ENCODE data around the gene AARS2. TPM values are rescaled to one million over a fixed set of nuclear protein-coding genes. Genes with fewer than 3 reads are reported as not detected.

The AARS2 gene
- polyA plus RNA-seq, 3 donors = 12.1 to 14.7 (median 12.4) TPM

DNA sequence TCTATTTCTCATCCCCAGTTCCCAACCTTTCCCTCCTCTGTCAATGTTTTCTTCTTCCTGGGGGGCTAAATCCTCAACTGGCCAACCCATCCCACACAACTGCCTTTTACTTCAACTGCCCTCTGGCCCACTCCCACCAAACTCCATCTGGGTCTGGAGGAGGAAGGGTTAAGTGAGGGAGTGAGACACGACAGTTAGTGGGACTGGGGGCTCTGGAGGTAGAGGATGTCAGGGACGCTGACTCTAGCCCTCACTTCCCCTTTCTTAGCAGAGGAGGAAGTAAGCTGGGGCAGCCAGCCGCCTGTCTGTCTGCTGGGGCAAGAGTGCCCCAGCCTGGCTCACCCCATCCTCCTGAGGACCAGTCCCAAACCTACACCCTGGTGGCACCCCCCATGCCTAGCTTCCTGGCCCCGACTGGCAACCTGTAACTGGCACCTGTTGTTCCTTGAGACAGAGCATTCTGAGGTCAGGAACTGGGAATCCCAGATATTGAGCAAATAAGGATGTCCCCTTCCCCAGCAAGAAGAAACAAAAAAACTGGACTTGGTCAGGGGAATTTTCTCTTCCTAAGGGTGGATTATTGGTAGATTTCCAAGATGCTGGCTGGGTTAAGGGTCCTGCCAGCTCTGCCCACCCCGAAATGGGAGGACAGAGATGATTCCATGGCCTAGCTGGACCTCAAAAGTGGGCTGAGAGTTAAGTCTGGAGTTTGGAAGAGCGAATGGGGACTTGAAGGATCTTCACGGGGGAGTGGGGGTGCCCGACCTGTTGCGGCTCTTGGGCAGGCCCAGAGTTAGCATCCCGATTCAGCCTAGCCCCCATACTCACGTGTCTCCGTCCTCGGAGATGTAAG, 48.8 kb downstream of the AARS2 start:
- no peak for DNase-seq (ENCODE audit: low read depth in 3 of 3, low spot score in 2 of 3)

DNA sequence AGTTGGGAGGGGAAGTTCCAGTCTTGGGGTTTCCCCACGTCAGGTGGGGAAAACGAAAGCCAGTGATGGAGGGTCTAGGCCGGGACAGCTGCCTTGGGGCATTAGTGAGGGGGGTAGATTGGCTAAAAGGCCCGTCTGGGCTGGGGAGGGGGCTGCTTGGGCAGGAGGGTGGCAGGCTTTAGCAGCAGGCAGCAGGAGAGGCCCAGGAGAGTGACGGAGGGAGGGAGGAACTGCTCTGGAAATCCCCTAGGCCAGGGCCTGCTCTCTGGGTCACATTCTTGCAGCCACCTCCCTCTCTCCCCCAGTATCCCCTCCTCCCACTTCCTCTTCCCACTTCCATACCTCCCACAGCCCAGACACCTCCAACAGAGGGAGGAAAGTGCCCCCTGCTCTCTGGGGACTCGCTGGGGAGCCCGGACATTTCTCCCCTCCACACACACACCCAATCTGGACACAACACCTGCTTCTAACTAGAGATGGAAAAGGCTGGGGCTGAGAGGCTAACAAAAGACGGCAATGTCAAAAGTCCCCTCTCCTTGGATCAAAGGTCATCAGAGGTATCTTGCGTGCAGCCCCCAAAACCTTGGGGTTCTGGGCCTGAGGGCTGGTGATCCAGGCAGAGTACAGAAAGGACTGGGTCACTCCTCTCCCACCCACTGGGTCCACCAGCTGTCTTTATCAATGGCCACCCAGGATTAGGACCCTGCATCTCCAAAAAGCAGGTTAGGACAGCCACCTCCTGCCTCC, 49.6 kb downstream of the AARS2 start:
- DNase-seq (ENCODE audit: low read depth in 3 of 3, low spot score in 2 of 3) = no peak

DNA sequence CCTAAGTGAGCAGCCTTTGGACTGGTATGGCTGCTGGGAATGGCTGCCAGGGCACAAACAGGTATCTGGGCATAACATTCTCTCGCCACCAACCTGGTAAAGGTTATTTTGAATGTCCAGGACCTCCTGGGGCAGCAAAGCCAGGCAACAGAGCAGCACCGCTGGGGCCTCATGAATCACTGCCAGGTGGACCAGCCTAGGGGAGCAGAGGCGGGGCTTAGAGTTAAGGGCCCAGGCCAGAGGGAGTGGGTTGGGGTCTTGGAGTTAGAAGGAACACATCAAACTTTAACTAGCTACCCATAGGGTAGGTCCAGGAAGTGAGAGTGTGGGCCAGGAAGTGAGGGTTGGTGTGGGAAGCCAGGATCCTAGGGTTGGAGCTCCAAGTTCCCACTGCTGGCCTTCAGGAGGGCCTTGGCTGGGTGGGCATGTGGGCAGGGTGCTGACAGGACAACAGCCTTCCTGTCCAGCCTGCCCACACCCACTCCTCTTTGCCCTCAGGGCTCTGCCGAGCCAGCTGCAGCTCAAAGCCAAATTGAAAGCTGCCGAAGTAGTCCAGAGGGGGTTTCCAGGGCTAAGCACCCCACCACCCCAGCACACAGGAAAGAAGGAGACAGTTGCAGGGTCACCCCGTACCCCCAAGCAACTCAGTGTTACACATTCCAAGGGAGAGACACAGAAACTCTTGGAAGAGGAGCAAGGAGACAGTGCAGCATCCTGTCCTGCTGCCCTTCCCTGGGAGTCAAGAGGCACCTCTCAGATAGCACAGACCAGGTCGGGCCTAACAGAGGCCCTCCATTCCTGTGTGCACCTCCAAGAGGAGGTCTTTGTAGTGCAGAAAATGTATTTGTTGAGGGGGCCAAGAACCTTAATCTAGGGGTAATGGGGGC, 50.4 kb downstream of the AARS2 start:
- DNase-seq (ENCODE audit: low read depth in 3 of 3, low spot score in 2 of 3) = no peak

DNA sequence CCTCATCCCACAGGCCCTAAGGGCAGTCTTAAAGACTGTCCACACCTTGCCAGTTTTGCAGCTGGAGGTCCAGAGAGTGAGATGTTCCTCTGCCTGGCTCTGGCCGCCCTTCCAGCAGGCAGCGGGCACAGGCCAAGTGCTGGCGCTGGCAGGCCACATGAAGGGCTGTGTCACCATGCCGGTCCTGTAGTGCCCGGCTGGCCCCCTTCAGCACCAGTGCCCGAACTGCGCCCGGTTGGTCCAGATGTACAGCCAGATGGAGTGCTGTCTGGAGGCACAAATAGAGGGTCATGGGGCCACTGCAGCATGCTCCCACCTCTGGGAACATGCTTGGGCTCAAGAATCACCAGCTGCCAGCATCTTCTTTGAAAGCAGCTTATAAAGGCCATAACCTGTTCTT, 51.6 kb downstream of the AARS2 start:
- no peak for DNase-seq (ENCODE audit: low read depth in 3 of 3, low spot score in 2 of 3)

DNA sequence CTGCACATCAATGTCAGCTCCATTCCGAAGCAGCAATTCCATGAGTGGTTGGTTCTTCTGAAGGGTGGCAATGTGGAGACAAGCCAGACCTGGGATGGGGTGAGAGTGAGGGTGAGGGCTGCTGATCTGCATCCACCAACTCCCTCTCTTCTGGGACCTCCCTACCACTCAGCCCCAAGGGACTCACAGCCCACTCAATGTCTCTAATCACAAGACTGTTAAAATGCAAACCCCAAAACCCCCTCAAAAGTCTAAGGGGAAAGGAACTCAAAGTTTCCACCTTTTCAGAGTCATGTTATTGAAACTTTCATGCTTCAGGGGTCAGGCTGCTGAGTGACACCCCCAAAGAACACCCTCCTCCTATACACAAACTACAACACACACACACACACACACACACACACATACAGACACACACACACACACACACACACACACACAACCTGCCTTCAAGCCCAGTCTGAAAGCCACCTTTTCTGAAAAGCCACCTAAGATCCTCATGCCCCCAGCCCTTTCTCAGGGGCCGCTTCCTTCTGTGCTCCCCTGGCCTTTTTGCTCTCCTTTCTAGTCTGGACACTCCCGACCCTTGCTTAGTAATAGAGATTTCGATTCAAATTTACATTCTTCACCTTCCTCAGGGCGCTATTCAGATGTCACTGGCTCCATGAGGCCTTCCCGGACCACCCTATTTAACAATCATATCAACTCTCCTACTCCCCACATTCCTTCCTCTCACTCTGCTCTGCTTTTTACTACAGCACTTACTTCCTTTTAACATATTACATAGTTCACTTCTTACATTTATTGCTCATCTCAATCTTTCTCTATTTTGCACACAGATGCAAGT, 52.5 kb downstream of the AARS2 start:
- DNase-seq (ENCODE audit: low read depth in 3 of 3, low spot score in 2 of 3) = no peak

DNA sequence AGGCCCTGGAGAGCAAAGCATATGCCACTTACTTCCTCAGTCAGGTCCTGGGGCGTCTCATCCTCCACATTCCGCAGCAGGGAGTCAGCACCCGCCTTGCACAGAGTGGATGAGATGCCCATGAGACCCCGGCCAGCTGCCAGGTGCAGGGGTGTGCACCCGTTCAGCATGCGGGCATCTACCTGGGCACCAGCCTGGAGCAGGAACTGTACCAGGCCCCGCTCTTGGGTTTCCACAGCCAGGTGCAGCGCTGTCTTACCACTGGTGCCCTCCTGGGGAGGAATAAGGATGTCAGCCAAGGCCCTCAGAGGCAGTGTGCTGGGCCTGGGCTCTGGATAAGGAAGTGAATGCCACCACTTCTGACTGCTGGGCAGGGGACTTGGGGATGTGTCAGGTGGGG, 53.1 kb downstream of the AARS2 start:
- DNase-seq (ENCODE audit: low read depth in 3 of 3, low spot score in 2 of 3) = no peak

DNA sequence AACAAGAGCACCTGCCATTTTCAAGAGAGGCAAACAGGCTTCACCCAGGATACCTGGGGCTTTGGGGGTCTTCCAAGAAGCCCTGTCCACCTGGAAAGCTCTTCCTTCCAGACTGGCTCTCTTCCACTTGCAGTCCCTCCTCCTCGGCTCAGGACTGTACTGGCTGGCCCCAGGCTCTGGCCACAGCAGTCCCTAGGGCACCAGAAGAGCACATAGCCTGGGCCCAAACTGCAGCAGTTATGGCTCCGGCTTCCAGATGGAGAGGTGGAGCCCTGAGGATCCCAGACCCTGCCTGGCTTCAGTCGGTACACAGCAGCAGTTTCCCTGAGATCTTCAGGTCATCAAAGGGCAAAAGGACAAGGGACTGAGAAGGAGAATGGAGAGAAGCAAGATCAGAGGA, 54.2 kb downstream of the AARS2 start:
- DNase-seq (ENCODE audit: low read depth in 3 of 3, low spot score in 2 of 3) = no peak

DNA sequence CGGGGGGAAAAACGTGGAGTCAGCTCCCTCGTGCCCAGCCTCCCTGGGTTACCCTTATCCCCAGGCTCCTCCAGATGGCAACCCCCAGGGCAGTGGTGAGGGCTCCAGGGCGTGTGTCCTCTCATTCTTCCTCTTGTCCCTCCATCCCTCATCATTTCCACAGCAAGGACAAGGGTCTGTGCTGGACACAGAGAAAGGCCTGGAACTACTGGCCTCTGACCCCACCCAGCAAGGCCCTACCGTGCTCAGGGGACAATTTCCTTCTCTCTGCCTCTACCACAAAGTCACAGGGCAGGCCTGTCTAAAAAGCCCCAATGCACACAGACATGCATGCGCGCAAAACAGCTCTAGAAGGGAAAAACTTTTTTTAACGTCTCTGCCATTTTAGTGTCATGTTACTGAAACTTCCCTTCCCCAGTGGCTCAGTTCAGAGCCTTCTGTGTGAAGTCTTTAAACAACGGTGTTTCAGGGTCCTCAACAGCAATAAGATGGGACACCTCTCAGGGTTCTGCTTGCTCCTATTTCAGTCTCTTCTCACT, 54.8 kb downstream of the AARS2 start:
- no peak for DNase-seq (ENCODE audit: low read depth in 3 of 3, low spot score in 2 of 3)

DNA sequence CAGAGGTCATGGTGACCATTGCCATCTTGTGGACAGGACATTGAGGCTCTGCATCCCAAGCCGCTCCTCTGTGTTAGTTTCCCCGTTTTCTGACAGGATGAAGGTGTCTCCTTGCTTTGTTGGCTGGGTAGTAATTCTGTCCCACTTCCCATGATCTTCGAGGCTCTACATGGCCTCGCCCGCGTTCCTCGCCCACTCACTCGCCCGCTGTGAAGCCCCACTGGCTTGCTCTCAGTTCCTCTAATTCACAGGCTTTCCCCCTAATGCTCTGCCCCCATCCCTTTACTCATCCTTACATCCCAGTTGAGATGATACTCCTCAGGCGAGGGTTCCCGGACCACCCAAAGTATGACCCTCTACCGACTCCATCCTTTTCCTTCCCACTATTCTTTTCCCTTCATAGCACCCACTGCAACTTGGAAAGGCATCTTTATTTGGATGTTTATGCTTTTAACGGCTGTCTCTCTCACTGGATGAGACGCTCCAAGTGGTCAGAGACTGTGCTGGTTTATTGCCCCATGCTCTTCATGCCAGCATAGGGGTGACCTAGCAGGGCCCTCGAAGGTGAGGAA, 55.3 kb downstream of the AARS2 start:
- DNase-seq (ENCODE audit: low read depth in 3 of 3, low spot score in 2 of 3) = no peak

DNA sequence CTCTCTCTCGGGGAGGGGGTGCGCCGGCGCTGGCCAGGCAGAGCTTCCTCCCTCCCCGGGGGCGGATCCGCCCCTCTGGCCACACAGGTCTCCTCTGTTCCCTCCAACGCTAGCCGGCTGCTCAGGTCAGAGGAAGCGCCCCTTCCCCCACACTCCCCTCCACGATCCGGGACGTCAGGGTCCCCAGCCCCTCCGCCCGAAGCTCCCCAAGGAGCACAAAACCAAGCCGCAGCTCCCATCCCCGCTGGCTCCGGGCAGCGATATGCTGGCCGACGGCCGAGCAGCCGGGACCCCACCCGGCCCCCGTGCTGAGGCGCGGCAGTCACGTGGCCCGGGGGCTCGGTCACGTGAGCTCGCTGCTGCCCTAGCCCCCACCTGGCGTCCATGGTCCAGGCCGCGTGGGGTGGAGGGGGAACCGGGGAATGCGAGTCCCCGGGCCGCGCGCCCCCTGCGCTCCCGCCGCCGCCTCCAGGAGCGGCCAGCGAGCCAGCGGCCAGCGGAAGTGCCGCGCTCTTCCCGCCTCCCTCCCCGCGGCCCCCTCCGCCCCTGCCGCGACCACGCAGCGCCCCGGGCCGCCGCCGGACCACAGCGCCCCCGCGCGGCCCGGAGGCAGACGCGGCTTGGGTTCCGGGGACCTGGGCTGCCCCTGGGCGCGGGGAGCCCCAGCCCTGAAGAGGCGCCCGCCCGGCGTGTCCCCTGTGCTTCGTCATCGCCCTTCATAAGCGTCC, 56.0 kb downstream of the AARS2 start, which contains the start of gene SLC35B2:
SLC35B2 (minus strand) TSS at position 504 of the 728 bp plus-strand sequence; CDS start at position 386, 118 bp downstream.
- DNase-seq (ENCODE audit: low read depth in 3 of 3, low spot score in 2 of 3) = no peak

DNA sequence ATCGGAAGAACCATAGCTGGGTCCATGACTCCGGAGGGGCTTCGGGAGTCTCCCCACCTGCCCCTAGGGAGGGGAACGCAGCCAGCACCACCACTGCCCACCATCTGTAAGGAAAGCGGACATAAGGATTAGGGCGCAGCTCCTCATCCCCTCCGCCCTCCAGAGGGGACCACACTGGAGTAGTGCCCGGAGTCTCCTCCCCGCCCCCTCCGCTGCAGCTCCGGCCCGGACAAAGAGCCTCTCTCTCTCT, 56.4 kb downstream of the AARS2 start:
- DNase-seq (ENCODE audit: low read depth in 3 of 3, low spot score in 2 of 3) = no peak

DNA sequence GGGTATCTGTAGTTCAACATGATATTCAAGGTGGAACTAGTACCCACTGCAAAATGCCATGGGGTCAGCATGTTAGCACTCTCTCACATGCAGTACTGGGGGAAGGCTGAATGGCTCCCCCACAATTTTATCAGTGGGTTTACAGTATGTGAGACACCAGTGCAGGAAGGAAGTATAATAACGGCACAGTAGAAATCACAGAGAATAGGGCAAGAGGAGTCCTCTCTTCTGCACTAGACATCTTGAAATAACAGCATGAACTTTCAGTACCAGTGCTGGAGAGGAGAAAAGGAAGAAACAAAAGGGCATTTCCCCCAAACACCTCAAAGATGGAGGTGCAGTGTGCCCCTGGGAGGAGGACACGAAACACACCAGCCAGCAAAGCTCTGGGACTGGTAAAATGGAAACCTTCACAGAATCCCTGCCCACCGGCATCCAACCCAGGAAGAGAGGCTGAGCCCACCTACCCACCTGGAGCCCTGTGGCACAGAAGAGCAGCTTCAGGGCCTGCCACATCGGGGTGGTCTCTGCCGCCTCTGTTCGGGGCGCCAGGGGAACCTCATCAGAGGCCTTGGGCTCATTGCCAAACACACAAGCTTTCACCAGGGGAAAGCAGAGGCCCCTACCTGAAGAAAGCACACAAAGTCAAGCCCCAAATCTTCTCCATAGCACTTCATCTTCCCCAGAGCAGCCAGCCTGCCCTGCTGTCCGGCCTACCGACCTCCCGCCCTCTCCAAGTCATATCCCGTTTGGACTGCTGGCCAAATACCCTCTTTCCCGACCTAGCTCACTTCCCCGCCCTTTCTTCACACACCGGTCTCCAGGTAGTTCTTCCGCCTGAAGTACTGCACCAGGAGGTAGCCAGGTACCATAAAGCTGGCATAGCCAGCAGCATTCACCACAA, 57.0 kb downstream of the AARS2 start:
- no peak for DNase-seq (ENCODE audit: low read depth in 3 of 3, low spot score in 2 of 3)

DNA sequence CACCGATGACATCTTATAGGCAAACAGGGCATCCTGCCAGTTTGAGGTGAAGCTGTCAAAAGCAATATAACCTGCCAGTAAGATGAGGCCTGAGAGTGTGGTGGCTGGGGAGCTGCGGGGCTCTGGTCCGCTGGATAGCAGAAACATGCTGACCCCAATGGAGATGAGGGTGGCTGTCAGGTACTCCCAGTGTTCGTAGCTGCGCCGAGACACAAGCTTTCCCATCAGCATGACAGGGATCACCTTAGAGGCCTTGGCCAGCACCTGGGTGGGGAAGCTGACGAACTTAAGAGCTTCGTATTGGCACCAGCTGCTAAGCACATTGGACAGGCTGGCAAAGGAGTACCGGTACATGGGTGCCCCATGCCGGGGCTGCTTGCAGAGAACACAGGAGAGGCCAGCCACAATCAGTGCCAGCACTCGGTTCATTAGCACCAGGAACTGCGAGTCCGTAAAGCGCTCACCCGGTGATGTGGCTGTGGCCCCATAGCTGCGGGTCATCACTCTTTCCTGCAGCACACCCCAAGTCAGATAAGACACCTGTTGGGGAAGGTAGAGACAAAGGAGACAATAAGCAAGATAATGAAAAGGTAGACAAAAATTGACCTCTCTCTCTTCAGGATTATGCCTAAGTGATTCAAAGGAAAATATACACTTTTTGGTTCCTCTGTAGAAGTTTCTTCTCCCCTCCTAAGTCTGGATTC, 57.9 kb downstream of the AARS2 start:
- DNase-seq (ENCODE audit: low read depth in 3 of 3, low spot score in 2 of 3) = no peak

DNA sequence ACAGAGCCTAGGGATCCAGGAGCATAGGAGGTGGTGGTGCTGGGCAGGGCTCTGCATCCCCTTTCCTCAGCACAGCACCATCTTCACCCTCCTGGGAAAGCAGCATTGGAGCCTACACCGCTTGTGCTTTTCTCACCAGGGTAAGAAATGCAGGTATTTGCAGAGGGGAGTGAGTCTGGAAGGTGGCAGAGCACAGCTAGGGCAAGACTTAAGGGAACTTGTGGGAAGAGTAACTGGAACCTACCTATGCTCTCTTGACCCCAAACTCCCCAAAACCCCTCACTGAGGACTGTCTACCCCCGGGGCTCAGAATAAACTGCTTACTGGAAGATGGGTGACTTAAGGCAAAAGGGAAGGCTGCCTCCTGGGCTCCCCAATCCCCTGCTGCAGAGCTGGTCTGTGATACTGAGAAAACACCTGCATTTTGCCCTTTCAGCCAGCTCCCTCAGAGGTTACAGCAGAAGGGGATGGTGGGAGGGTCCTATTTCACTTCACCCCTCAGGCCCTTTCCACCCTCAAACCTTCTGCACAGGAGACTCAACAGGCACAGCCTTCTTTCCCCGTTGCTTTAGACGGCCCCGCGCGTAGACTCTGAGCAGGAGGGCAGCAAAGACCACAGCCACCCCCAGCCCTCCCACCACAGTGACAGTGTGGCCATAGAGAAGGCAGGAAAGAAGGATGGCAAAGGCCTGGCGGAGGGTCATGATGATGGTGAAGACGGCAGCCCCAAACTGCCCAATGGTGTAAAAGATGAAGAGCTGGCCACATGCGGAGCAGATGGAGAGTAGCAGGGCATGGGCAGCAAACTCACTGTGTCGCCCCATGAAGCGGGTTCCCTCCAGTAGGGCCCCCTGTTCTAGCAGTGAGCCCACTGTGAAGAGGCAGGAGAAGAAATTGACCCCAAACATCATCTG, 58.7 kb downstream of the AARS2 start:
- no peak for DNase-seq (ENCODE audit: low read depth in 3 of 3, low spot score in 2 of 3)

DNA sequence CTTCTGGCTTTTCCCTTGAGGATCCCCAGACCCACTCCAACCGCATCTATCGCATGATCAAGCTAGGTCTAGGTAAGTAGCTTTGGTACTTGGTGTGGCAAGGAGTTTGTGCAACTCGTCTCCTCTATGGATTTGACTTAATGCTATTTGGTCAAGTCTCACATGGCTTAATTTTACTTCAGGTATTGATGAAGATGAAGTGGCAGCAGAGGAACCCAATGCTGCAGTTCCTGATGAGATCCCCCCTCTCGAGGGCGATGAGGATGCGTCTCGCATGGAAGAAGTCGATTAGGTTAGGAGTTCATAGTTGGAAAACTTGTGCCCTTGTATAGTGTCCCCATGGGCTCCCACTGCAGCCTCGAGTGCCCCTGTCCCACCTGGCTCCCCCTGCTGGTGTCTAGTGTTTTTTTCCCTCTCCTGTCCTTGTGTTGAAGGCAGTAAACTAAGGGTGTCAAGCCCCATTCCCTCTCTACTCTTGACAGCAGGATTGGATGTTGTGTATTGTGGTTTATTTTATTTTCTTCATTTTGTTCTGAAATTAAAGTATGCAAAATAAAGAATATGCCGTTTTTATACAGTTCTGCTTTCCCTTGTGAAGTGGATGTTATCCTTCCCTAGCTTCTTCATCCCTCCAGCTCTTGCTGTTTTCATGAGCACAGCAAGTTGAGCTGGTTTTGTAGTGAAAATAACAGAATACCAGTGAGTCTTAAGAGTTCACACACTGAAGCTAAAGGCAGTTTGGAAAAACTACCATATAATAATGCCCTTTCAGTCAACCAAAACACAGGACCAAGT, 59.6 kb downstream of the AARS2 start:
- DNase-seq (ENCODE audit: low read depth in 3 of 3, low spot score in 2 of 3) = no peak
